SJSA1 (cell line): Measurements from ENCODE around the gene NSMF. TPM values are rescaled to one million over a fixed set of nuclear protein-coding genes. Genes with fewer than 3 reads are reported as not detected.

Source experiments
- DNase-seq, 2 experiments: peaks; one replicate each; pipeline ENCODE4 v3.0.0-alpha.2; 2015 to 2020; ENCODE audit warnings: low spot score in 2 of 2, low read depth in 1 of 2
- H3K27ac ChIP-seq: fragments of 250-450 bp; sonication (Bioruptor Pico); 2 replicates; pipeline ENCODE4 v1.5.1; 2020; ENCODE audit warnings: mild to moderate bottlenecking, moderate library complexity
- H3K27me3 ChIP-seq: fragments of 250-450 bp; sonication (Bioruptor Pico); replicated peaks from 2 replicates; pipeline ENCODE4 v1.5.1; 2020; ENCODE audit warnings: mild to moderate bottlenecking, moderate library complexity
- H3K36me3 ChIP-seq: fragments of 250-450 bp; sonication (Bioruptor Pico); 2 replicates; pipeline ENCODE4 v1.5.1; 2020; ENCODE audit warnings: mild to moderate bottlenecking
- H3K4me1 ChIP-seq: fragments of 250-450 bp; sonication (Bioruptor Pico); replicated peaks from 2 replicates; pipeline ENCODE4 v1.6.1; 2021; ENCODE audit warnings: mild to moderate bottlenecking
- H3K4me3 ChIP-seq: fragments of 250-450 bp; sonication (Bioruptor Pico); 2 replicates; pipeline ENCODE4 v1.5.1; 2020; ENCODE audit warnings: mild to moderate bottlenecking
- H3K9me3 ChIP-seq: fragments of 250-450 bp; sonication (Bioruptor Pico); replicated peaks from 2 replicates; pipeline ENCODE4 v1.5.1; 2020; ENCODE audit warnings: mild to moderate bottlenecking
- total RNA-seq: library from RNA; depleted of rRNA; stranded (reverse); fragments of >200 nt; shearing (Covaris generic); gene quantifications from 2 replicates; pipeline ENCODE4 v1.2.3, GENCODE V29; 2014

Gene NSMF
- total RNA-seq, 1 experiment from 2014 or later = 17.9 TPM

DNA sequence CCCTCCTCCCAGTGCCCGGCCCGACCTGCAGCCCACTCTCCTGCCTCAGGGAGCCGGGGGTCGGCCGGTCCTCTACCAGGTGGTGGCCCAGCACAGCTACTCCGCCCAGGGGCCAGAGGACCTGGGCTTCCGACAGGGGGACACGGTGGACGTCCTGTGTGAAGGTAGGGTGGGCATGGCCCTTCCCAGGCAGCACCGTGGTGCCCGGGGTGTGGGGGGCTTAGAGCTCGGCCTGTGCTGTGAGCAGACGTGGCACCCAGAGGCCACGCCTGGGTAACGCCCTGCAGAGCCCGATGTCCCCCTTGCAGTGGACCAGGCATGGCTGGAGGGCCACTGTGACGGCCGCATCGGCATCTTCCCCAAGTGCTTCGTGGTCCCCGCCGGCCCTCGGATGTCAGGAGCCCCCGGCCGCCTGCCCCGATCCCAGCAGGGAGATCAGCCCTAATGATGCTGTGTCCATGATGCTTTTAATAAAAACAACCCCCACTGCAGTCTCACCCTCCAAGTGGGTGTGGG, 25.2 kb downstream of the NSMF start:
- H3K4me3 ChIP-seq = no peak overlapping the region
- no peak for DNase-seq
- H3K36me3 ChIP-seq = no peaks in the 10 kb centered on the region
- H3K27ac ChIP-seq = no peak overlapping the region
- no peaks in the 10 kb centered on the region for H3K9me3 ChIP-seq
- H3K4me1 ChIP-seq = peaks cover 8% of the 10 kb centered on the region
- no peaks in the 10 kb centered on the region for H3K27me3 ChIP-seq

DNA sequence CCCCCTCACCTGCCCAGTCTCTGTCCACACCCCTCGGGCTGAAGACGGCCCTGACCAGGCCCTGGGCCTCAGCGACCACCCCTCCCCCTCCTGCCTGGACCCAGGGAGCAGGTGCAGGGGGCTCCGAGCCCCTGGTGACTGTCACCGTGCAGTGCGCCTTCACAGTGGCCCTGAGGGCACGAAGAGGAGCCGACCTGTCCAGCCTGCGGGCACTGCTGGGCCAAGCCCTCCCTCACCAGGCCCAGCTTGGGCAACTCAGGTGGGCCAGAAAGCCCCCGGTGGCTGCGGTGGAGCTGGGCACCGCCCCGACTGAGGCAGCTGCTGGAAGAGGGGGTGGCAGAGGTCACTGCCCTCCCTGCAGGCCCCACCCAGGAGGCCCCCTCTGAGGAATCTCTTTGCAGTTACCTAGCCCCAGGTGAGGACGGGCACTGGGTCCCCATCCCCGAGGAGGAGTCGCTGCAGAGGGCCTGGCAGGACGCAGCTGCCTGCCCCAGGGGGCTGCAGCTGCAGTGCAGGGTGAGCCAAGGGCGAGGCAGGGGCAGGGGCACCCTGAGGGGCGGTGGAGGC, 25.7 kb downstream of the NSMF start:
- DNase-seq = no peak
- no peaks in the 10 kb centered on the region for H3K36me3 ChIP-seq
- H3K27me3 ChIP-seq = no peaks in the 10 kb centered on the region
- H3K27ac ChIP-seq = no peak overlapping the region
- peaks cover 8% of the 10 kb centered on the region for H3K4me1 ChIP-seq
- no peaks in the 10 kb centered on the region for H3K9me3 ChIP-seq
- no peak overlapping the region for H3K4me3 ChIP-seq

DNA sequence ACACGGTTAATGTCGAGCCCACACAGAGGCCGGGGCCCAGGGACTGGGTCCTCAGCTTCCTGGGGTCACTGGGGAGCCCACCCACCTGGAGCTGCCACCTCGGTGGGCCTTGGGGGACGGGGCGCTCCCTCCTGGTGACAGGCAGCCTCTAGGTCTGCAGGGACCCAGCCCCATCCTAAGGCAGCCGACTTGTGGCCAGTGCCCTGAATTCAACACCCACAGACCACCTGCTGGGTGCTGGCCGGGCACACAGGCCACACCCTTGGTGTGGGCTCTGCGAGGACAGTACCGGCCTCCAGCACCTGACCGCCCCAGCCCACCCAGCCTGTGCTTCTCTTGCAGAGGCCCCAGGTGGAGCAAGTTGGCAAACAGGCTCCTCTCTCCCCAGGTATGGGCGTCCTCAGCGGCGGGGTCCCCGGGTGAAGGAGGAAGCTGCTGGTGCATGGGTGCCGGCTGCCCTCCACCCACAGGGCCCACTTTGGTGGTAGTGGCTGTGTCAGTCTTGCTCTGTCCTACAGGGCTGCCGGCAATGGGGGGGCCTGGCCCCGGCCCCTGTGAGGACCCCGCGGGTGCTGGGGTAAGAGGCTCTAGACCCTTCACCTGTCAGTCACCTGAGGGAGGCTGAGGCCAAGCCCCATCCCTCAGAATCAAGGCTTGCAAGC, 26.3 kb downstream of the NSMF start:
- peaks cover 8% of the 10 kb centered on the region for H3K4me1 ChIP-seq
- H3K9me3 ChIP-seq = no peaks in the 10 kb centered on the region
- no peaks in the 10 kb centered on the region for H3K27me3 ChIP-seq
- H3K27ac ChIP-seq = no peak overlapping the region
- no peak overlapping the region for H3K4me3 ChIP-seq
- H3K36me3 ChIP-seq = no peaks in the 10 kb centered on the region
- no peak for DNase-seq

DNA sequence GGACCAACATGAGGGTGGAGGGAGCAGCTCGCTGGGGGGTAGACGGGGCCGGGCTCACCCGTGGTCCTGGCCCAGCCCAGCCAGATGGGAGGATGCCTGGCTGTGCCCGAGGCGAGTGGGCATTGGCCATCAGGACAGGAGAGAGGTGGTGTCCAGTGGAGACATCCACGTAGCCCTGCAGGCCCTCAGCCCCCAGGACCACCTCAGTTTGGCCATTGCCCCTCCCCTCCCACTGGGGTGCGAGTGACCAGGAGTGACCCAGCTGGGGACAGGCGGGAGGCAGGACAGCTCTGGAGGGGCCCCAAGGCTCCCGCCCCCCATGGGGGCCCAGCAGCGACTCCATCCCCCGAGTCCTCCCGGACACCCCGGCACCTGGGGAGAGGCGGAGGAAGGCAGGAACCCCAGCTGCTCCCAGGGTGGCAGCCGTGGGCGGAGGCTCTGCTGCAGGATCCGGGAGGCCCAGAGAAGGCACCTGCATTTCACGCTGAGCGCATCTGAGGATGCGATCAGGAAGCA, 27.7 kb downstream of the NSMF start:
- DNase-seq = no peak
- no peaks in the 10 kb centered on the region for H3K9me3 ChIP-seq
- peaks cover 8% of the 10 kb centered on the region for H3K4me1 ChIP-seq
- H3K4me3 ChIP-seq = no peak overlapping the region
- H3K36me3 ChIP-seq = no peaks in the 10 kb centered on the region
- no peak overlapping the region for H3K27ac ChIP-seq
- H3K27me3 ChIP-seq = no peaks in the 10 kb centered on the region

DNA sequence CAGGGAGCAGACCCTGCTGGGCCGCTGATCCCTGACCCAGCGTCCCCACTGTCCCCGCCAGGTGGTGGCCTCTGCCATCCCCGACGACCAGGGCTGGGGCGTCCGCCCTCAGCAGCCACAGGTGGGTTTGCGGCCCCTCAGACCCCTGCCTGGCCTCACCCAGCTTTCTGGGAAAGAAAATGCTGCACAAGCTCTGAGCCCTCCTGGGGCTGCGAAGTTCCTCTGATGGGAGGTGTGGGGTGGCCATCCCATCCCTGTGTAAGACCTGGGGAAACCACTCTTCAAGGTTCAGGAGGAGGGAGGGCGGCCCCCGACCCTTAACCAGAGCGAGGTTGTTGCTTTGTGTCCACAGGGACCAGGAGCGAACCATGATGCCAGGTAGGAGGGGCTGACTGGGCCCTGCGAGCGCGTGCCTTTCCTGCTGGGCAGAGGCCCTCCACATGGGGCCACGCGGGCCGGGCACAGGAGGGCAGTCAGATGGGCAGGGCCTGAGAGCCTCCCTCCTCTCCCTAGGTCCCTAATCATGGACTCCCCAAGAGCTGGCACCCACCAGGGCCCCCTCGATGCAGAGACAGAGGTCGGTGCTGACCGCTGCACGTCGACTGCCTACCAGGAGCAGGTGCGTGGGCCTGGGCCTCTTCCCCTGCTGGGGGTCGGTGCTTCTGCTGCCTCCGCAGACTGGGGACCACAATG, 28.3 kb downstream of the NSMF start:
- H3K4me1 ChIP-seq = peaks cover 4% of the 10 kb centered on the region
- no peak overlapping the region for H3K4me3 ChIP-seq
- no peaks in the 10 kb centered on the region for H3K36me3 ChIP-seq

DNA sequence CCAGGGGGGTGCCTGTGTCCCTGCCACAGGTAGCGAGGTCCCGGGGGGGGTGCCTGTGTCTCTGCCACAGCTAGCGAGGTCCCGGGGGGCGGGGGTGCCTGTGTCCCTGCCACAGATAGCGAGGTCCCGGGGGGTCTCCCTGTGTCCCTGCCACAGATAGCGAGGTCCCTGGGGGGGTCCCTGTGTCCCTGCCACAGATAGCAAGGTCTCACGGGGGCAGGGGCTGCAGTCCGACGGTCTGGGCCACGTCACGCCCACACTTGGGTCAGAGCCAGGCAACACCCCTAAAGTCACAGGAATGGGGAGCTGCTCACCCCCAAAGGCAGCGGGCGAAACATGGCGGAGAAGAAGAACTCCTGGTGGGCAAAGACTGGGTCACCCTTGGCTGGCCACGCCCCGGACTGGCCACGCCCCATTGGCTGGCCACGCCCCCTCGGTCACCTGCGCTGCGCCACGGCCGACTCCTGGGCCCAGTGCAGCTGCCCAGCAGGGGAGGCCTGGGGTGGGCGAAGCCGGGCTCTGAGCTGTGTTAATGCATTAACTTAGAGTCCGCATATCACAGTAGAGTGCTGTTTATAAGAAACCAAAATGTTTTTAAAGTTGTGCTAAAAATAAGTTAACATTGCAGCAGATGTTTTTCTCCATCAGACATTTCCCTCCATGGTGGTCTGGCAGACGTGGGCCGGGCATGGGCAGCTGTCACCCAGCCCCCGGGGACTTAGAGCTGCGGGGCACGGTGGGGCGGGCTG, 29.0 kb downstream of the NSMF start:
- Histone ChIP-seq H3K4me1 (no peaks in the 10 kb centered on the region), H3K27me3 (no peaks in the 10 kb centered on the region), H3K4me3 (no peak overlapping the region), H3K9me3 (no peaks in the 10 kb centered on the region), H3K36me3 (no peaks in the 10 kb centered on the region), H3K27ac (no peak overlapping the region)
- DNase-seq = no peak

More for the DNA sequence above, 28.3 kb downstream of the NSMF start:
- no peak for DNase-seq
- H3K27ac ChIP-seq = no peak overlapping the region
- H3K27me3 ChIP-seq = no peaks in the 10 kb centered on the region
- H3K9me3 ChIP-seq = no peaks in the 10 kb centered on the region

DNA sequence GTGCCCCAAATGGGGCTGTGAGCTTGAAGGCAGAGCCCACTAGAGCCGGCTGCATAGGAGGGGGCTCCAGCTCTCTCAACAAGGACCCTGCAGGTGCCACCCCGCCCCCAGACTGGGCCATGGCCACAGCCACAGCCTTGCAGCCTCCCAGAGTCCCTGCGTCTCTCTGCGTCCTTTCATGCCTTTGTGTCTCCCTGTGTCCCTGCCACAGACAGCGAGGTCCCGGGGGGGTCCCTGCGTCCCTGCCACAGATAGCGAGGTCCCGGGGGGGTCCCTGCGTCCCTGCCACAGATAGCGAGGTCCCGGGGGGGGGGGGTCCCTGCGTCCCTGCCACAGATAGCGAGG, 29.6 kb downstream of the NSMF start:
- H3K36me3 ChIP-seq = no peaks in the 10 kb centered on the region
- H3K4me1 ChIP-seq = no peaks in the 10 kb centered on the region
- DNase-seq = no peak
- H3K9me3 ChIP-seq = no peaks in the 10 kb centered on the region
- H3K27me3 ChIP-seq = no peaks in the 10 kb centered on the region
- H3K4me3 ChIP-seq = no peak overlapping the region
- H3K27ac ChIP-seq = no peak overlapping the region

DNA sequence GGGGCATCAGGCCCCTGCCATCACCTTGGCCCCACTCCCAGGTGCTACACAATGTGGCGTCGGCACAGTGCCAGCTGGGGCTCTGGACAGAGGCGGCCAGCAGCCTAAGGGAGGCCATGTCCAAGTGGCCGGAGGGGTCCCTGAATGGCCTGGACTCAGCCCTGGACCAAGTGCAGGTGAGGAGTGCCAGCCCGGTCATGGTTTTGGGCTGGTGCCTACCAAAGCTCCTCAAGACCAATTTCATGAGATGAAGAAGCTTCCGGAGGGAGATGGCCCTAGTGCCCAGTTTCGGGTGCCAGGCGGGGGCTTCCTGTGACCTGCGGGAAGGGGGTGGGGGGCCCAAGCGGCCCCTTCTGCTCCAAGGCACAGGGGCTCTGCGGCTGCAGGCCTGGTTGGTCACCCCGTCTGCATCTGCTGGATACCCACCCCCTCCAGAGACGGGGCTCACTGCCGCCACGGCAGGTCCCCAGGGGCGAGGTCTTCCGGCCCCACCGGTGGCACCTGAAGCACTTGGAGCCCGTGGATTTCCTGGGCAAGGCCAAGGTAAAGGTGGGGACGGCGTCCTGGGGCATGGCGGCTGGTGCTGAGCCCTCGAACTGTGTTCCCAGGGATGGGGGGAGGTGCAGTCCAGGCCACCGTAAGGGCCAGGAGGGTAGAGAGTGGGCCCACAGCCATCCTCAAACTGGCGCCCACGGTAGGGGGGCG, 30.1 kb downstream of the NSMF start:
- Histone ChIP-seq H3K27ac (no peak overlapping the region), H3K9me3 (no peaks in the 10 kb centered on the region), H3K4me3 (no peak overlapping the region), H3K27me3 (no peaks in the 10 kb centered on the region), H3K4me1 (peaks cover 2% of the 10 kb centered on the region), H3K36me3 (no peaks in the 10 kb centered on the region)
- no peak for DNase-seq

DNA sequence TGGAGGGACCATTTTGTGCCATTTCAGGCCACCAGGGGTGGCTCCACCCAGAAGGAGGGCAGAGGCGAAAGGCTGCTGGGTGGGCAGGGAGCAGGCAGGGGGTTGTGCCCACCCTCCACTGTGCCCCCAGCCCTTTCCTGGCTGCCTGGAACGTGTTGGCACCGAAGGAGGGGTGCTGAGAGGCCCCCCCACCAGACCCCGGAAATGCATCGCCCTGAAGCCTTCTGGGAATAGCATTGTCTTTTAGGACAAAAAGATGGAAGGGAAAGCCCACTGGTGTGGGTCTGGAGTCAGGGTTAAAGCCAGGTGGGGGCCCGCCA, 30.9 kb downstream of the NSMF start:
- H3K4me3 ChIP-seq = no peak overlapping the region

DNA sequence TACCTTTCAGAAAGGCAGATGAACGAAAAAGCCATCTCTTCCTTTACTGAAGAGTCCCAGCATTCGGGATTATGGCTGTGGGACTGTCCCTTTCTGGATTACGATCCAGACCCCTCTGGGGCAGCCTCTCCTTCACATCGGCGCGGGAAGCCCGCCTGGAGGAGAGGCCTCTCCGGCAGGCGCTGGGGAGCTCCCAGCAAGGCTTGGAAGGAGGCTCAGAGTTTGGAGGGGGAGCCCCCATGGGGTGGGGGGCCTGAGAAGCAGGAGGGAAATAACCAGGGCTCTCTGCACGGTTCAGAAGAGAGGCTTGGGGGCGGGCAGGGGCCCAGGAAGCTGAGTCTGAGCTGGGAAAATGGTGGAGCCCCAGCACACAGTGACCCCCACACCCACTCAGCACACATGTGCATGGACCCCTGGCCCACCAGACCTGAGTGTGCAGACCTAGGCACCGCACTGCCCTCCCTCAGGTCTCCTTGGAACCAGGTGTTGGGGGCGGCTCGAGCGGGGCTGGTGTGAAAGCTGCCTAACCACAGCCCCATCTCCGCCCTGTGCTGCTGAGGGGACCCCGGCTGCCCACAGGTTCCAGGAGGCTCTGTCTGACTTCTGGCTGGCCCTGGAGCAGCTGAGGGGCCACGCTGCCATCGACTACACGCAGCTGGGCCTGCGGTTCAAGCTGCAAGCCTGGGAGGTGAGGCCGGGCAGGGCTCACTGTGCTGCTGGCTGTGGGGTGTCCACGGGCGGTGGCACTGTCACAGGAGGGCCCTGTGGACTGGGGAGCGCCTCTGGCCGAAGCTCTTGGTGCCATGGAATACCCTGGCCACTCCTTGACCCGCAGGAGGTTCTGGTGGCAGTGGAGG, 31.5 kb downstream of the NSMF start:
- H3K27me3 ChIP-seq = 0 out of 2 replicates have a peak, but pooled peaks cover 3% of the 10 kb centered on the region
- H3K27ac ChIP-seq = no peak overlapping the region
- peaks cover 3% of the 10 kb centered on the region for H3K36me3 ChIP-seq
- H3K9me3 ChIP-seq = 0 out of 2 replicates have a peak, but pooled peaks cover 3% of the 10 kb centered on the region
- no peak for DNase-seq
- H3K4me1 ChIP-seq = peaks cover 14% of the 10 kb centered on the region
- no peak overlapping the region for H3K4me3 ChIP-seq

More for the DNA sequence above, 30.9 kb downstream of the NSMF start:
- Histone ChIP-seq H3K27ac (no peak overlapping the region), H3K4me1 (peaks cover 9% of the 10 kb centered on the region), H3K36me3 (no peaks in the 10 kb centered on the region), H3K27me3 (0 out of 2 replicates have a peak, but pooled peaks cover 3% of the 10 kb centered on the region), H3K9me3 (no peaks in the 10 kb centered on the region)
- DNase-seq = no peak

DNA sequence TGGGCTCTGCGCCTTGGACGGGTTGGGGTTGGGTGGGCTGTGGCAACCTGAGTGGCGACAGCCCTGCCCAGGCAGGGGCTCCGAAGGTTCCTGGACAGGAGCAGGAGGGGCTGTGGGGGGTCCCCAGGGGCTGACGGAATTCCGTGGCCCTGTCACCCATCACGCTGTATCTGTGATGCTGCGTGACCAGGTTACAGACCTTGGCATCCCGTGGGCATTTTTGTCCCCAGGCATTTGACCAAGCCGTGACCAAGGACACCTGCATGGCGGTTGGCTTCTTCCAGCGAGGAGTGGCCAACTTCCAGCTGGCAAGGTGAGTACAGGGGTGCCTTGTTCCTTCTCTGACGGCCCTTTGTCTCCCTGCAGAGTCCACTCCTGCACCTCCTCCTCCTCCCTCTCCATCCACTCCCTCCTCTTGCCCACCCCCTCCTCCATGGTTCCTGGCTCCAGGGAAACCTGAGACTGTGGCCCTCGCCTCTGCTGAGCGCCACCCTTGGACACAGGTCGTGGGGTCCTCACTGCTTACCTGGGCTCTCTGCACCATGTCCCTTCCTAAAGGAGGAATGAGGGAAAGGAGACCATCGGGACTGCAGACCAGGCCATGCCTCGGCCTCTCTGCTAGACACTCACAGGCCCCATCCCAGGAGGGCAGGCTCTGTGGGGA, 33.0 kb downstream of the NSMF start:
- no peak for DNase-seq
- H3K36me3 ChIP-seq = peaks cover 6% of the 10 kb centered on the region
- no peak overlapping the region for H3K4me3 ChIP-seq
- H3K4me1 ChIP-seq = peaks cover 14% of the 10 kb centered on the region
- 0 out of 2 replicates have a peak, but pooled peaks cover 3% of the 10 kb centered on the region for H3K9me3 ChIP-seq
- H3K27me3 ChIP-seq = 0 out of 2 replicates have a peak, but pooled peaks cover 3% of the 10 kb centered on the region
- no peak overlapping the region for H3K27ac ChIP-seq
